Stimulated activated CD8-positive, alpha-beta memory T cell treated with anti-CD3 and anti-CD28 coated beads, Interleukin-2, amount 100 ng/mL, for 1 hour (primary cell): ENCODE measurements around the gene STRN4.

Source experiments
- DNase-seq, 2 donors: peaks; one replicate each; pipeline ENCODE4 v3.0.0-alpha.2; 2020; ENCODE audit warnings: low read depth in 2 of 2

Gene STRN4

DNA sequence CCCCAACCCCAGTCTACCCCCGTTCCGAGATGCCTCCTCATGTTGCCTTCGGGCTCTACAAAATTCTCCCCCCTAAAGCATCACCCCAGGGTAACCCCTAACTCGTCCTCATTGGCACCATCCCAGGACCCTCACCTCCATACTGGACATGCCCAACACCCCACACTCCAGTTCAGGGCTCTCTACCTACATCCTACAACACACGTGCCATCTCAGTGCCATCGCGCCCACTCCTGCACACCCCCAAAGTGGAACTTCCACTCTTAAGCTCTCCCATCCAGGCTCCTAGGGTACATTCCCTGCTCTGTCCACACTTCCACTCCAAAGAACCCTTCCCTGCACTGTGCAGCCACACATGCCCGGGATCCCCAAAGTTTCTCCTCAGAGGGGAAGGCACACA is 1.2 kb downstream of the STRN4 start:
- DNase-seq, result no peak

DNA sequence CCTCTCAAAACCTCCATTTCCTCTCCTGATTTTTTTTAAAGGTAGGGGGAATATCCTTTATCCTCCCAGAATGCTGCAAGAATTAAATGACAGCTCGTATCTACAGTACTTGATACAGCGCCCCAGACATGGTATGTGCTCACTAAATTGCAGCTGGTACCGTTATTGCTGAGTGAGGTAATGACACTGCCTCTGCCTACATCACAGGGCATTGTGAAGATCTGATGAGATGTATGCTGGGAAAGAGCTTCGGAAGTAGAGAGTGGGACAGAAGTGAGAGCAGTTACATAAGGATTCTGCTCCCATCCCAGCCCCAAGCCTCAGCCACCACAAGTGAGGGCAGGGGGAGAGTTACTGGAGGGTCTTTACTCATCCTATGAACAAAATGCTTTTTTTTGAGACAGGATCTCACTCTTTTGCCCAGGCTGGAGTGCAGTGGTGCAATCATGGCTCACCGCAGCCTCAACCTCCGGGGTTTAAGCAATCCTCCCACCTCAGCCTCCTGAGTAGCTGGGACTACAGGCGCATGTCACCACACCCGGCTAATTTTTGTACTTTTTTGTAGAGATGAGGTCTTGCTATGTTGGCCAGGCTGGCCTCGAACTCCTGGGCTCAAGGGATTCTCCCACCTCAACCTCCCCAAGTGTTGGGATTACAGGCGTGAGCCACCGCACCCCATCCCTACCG is 2.1 kb downstream of the STRN4 start:
- no peak for DNase-seq

DNA sequence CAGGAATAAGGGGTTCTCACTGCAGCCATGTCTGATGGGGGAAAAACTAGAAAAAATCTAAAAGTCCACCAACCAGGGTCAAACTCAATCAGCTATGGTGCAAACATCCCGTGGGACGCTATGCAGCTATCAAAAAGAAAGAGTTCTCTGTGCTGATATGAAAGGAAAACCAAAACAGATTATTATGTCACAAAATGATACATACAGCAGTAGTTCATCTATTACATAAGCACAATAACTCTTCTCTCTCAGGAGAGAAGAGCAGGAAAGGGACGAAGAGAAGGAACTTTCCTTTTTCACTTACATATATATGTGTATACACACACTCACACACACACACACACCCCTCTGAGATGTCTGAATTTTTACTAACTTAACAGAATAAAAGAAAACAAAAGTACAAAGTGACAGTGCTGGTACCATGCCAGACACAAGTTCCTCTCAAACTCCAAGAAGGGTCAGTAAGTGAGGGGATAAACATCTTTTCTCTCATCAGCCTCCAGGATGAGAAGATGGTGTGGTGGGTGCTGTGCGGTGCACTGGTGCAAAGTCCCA is 3.2 kb downstream of the STRN4 start:
- DNase-seq, result no peak

DNA sequence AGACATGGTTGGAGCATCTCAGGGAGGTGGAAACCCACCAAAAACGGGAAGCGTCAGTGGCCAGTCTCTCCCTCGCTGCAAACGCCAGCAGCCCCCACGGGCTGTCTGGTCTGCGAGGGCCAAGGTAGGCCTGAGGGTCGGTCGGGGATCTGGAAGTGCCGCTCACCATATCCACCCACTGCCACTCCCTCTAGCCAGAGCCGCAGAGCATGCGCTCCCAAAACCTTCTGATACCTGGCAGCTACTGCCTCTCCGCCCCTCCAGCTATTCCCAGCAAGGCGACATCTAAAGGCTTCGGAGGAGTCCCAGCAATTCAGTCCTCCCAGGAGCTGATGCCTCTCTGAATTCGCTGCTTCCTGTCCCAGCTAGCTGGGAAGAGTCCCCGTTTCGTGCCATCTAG is 4.8 kb downstream of the STRN4 start:
- DNase-seq, result no peak

DNA sequence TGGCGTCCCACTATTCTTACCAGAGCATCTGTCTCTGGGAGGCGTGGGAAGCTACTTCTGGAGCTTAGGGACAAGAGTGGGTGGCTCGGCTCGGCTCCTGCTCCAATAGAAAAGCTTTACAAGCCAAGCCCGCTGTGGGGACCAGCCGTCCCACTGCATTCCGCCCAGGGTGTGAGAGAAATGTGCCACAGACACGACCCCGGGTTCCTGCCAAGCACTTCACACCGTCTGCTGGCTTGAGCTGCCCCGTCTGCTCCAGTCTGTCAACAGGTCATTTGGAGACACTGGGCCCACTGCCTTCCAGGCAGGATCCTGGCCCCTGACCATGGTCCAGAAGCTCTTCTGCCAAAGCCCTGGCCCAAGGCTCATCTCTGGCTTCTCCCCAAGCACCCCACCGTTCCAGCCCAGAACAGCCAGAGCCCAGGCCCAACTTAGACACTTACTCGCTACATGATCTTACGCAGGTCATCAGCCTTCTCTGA is 6.9 kb downstream of the STRN4 start:
- no peak for DNase-seq

DNA sequence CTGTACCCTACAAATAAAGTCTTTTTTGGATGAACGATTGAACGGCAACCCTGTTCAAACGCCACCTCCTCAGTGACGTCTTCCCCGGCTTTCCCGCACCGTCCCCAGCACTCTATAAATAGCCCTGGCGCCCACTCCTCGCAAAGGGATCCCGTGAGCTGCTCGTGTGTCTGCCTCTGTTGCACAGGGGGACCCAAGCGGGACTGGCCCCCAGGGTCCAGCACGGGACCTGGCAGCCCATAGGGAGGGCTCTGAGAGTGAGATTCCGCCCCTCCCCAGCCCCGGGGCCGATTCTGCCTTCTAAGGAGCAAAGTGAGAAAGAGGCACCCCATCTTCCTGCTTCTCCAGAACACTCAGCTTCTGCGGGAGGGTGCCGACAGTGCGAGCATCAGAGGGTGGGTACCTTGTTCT is 8.5 kb downstream of the STRN4 start:
- DNase-seq, result no peak

DNA sequence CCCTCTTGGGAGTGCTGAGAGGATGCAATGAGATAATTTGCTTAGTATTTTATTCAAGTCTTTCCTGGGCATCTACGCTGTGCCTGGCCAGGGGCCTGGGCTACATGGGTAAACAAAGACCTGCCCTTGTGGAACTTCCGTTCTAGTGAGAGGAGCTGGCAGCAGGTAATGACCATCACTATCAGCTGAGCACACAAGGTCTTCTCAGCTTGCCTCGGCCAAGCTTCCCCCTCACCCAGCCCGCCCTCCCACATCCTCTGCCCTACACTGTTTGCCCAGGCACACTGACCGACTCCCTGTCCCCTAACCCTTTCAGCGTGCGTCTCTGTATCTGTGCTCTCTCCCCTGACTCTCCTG is 9.0 kb downstream of the STRN4 start:
- no peak for DNase-seq

DNA sequence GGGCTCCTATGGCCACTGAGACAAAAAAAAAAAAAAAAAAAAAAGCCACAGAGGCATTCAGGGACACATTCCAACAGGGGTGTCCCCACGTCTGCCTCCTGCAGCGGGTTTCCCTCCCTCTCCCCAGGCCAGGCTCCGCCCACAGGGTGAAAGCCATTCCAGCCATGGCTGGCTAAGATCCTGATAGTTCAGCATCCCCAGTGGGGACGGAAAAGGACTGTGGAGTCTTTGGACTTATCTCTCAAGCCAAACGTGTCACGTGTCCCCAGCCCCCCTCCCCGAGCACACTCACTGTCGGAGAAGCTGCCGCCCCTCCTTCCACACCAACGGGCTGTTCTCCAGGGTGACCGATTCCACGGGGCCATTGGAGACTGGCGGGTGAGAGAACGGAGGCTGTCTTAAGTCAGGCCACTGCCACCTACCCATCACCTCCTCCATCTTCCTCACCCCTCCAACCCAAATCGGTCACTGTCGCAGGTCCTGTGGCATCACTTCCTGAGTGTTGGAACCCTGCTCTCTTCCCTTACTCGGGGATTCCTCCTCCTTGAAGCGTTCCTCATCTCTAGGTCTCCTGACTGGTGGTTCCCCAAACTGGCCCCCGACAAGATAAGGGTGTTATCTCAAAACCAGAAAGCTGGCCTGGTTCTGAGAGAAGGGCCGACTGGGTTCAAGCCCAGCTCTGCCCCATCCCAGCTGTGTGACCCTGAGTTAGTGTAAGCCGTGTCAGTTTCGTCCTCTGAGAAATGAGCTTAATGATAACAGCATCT is 9.5 kb downstream of the STRN4 start:
- DNase-seq, result no peak

DNA sequence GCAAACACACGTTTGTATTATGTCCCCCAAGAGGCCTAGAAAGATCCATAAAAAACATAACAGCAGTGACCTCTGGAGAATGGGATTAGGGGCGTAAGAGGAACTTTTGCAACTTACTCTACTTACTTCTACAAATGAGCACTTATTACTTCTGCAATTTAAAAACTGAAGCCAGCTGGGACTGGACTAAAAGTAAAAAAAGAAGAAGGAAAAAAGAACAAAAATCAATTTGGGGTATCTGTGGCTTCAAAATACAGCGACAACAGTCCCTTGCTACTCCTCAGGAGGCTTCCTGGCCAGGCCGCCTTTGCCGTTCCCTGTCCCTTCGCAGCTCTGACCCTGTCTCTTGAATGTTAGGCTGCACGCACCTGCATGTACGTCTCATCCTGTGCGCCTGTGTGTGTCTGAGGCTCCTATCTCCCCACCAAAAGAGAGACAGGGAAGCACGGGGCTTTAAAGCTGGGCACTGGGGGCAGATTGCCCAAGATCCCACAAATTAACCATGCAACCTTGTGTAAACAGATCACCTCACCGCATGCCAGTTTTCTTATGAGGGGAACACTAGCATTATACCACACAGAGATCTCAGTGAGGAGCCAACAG is 12.5 kb downstream of the STRN4 start:
- no peak for DNase-seq

DNA sequence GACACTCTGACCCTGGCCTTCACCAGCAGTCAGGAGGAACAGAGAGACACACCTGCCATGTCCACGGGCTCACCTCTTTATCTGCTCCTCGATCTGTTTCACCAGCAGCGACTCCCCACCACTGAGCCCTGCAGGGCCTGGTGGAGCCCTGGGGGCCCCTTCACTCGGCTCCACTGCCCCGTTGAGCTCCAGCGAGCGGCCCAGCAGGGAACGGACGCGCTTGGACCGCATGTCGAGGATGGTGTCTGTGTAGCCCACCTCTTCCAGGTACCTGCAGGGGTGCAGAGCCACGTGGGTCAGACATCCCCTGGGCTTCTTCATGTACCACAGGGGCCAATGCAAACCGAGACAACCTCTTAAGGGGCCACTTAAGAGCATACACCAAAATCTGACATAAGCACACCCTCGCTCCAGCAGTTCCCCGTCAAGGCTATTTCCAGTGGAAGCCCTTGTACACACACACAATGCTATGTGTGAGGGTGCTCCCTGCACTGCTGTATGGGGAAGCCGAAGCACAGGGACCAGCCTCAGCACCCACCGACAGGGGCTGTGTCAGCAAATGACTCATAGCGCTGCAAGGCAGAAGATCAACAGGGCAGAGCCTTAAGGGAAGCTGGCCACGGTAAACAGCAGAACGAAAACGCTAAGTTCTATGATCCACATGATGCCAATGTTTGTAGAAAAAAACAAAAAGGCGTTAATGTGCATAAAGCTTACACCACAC is 13.1 kb downstream of the STRN4 start:
- DNase-seq, result no peak

DNA sequence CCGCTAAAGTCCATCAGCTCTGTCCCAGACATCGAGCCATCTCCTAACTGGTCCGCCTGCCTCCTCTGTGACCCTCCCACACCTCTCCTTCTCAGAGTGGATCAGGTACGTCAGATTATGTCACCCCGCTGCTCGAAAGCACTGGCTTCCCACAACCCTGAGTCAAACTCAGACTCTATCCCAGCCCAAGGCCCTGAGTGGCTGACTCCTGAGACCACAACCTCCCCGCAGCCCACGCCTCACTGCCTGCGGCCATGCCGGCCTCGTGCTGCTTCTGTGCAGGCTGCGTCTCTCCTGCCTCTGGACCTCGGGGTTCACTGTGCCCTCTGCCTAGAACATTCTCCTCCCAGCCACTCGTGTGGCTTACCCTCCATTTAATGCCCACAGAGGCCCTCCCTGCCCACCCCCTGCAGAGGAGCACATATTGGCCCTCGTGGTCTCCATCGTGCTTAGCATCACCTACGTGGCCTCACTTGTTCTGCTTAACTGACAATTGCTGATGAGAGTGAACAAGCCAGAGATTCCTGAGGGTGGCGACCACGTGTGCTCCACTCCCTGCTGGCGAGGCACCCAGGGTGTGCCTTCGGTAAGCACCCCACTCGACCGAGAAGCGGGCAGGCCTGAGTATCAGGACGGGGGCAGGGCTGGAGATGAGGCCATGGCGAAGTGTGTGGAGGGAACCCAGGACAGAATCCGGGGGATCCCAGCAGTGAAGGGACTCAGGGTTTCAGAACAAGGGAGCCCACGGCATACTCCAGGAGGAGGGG is 13.9 kb downstream of the STRN4 start:
- DNase-seq, result no peak

DNA sequence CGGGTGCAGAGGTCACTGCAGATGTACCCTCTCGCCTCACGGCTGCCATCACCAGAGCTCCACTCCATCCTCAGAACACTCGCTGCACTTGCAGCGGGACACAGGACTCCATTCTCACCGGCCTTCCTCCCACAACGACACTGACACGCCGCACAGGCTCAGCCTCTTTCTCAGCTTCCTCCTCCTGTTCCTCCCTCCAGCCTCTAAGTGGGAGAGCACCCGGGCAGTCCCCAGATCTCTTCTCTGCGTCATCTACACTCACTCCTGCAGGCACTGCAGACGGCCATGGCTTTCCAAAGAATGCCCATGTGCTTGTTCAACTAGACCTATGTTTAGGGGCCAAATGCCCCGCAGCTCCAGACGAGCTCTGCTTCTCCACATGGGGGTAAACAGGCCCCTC is 14.7 kb downstream of the STRN4 start:
- no peak for DNase-seq

DNA sequence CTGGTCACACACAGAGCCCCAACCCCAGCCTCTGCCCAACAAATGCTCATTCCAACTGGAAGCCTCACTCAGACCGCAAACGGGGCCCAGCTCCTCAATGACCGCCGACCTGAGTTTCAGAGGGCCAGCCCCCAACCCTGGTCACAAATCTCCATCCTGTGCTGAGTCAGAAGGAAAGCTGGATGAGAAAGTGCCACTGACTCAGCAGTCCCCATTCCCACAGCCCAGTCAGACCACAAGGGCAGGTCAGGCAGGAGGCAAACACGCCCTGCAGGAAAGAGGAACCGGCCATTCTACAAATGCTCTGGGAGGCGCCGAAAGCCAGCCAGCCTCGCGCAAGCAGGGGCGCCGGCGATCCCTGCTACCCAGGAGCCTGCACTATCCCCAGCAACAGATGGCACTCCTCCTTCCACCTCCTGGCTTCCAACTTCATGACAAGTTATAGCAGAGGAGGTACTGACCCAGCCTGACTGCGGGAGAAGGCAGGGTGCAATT is 15.2 kb downstream of the STRN4 start:
- DNase-seq, result no peak

DNA sequence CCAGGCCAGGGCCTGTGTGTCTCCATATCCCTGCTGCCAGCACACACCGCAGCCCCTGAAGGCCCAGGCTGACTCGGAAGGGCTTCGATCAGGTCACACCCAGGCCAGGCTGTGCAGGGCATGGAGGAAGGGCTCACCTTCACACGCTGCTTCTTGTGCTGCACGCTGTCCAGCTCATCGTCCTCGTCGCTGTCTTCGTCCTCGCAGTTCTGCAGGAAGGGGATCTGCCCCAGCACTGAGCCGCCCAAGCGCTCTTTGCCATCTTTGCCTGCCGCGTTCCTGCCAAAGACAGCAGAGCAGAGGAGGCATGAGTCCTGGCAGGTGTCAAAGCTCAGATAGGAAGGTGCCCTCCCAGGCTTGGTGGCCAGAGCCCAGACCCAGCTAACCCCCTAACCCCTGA is 15.7 kb downstream of the STRN4 start:
- DNase-seq, result no peak

DNA sequence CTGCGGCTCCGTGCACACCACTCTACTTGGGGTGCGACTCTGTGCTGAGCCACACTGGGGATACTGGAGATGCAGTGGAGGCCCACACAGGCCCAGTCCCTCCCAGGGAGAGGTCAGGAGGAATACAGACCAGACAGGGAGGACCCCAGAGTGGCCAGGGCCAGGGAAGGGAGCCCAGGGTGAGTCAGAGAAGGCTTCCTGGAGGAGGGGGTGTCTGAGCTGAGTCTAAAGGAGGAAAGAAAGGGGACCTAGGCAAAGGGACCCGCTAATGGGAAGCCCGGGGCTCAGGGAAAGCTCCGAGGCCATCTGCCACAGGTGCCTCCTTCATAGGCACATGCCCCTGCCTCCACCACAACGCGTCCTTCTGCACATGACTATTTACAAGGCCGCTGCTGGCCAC is 16.1 kb downstream of the STRN4 start:
- DNase-seq, result no peak

DNA sequence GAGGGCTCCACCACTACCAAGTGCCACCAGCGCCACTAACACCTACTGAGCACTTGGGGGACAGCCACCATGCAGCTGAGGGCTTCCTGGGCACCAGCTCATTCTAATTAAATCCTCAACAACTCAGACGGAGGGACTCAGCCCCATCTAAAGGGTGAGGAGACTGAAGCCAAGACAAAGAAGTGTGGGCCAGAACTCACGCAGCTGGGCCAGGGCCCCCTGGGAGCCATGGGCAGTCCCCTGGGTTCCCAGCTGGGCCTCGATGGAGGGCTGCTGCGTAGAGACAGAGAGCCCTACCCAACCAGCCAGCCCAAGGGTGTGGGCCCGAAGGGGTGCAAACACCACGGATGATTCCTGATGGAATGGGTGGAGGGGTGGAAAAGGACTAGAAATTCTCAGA is 16.6 kb downstream of the STRN4 start:
- no peak for DNase-seq

DNA sequence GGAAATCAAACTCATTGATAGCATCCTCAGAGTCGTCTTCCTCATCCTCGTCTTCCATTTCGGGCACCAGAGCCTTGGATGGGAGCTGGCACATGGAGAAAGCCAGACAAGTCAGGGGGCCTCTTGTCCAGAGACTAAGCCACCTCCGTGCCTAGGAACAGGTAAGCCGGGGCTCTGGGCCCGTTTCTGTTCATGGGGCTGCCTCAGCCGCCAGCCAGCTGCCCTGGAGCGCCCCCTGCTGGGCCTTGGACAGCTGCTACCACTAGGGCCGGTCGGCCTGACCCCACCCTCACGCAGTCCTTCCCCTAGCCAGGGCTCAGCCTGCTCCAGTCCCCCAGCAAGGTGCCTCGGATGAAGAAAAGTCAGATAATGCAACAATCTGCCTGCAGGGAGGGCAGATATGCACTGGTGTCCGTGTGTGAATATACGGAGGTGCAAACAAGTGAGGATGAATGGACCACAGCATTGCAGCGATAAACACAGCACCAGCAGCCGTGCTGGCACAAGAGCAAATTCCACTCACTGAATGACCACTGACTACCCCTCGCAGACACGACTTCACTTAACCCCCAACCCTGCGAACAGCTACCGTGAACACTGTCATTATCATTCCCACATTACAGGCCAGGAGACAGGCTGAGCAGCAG is 17.4 kb downstream of the STRN4 start:
- peak; percentile 65 to 74 for DNase-seq

DNA sequence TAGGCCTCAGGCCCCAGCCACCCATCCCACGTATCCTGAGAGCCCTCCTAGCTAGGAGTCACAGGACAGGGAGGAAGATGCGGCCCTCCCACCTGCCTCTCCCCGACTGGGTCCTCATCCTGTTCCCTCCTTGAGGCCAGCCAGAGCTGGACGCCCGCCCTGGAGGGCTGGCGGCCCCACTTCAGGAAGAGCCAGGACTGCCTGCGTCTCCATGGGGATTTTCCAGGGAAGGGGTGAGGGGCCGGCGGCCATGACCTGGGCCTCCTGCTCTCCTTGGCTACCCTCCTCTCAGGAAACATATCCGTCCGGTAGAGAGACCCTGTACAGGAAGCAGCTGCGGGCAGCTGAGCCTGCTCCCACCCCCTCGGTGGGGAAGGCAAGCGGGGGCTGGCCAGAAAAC is 18.0 kb downstream of the STRN4 start:
- no peak for DNase-seq

DNA sequence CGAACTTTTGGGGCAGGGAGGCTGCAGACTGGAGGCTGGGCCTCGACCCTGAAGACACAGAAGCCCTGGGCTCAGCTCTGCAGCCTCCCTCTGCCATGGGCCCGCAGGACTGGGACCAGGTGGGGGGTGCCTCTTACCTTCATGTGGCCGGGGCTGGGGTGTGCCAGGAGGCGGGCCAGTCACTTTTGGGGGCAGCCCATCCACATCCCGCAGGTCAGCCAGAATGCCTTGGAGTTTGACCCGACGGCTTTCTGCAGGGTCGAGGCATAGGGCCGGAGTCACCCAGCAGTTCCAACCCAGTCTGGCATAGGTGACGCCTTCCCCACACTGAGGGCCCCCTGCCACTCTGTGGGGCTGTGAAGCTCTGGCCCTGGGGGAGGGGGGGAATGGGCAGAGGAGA is 18.5 kb downstream of the STRN4 start:
- no peak for DNase-seq

DNA sequence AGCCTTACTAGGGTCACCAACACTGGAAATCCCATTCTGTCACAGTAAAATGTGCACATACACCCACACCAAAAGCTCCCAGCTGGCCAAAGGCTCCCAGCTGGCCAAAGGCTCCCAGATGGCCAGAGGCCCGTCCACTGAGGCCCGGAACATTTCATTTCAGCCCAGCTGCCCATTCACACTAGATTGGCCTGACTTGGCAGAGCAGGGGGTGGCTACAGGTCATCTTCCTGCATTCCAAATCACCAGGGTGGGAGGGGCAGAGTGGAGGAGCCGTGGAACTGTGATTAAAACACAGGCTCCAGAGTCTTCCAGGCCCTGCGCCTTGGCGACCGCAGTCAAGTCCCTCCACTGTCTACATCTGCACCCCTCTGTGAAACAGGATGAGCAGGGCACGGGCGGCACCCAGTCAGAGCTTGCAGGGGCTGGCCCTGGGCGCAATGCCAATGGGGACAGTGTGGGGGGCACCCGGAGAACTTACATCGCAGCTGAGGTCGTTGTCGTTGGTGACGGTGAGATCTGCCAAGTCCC is 19.2 kb downstream of the STRN4 start:
- DNase-seq, result no peak
